Memory B cell (primary cell): ENCODE data around the gene ASCL4.

Experiments
- ATAC-seq: fragments of 150-1000 bp; cut with Tn5 transposase; 2 replicates; pipeline ENCODE4 v1.10.0; 2021; ENCODE audit warnings: low read depth, mild to moderate bottlenecking, moderate library complexity
- DNase-seq, 2 donors: peaks; one replicate each; pipeline ENCODE4 v3.0.0; 2022; ENCODE audit warnings: low spot score in 2 of 2
- H3K27ac Mint-ChIP-seq: one replicate; pipeline ENCODE4 v1.8.0; 2022; ENCODE audit warnings: mild to moderate bottlenecking, moderate library complexity, mixed read lengths
- H3K27me3 Mint-ChIP-seq: one replicate; pipeline ENCODE4 v1.8.0; 2022; ENCODE audit warnings: mixed read lengths
- H3K36me3 Mint-ChIP-seq: one replicate; pipeline ENCODE4 v1.8.0; 2022; ENCODE audit warnings: mild to moderate bottlenecking, mixed read lengths
- H3K4me1 Mint-ChIP-seq: one replicate; pipeline ENCODE4 v1.8.0; 2022; ENCODE audit warnings: mixed read lengths
- H3K4me3 Mint-ChIP-seq: one replicate; pipeline ENCODE4 v1.8.0; 2022; ENCODE audit warnings: mild to moderate bottlenecking, moderate library complexity, mixed read lengths
- H3K9me3 Mint-ChIP-seq: one replicate; pipeline ENCODE4 v1.8.0; 2022; ENCODE audit warnings: mixed read lengths

Gene ASCL4

DNA sequence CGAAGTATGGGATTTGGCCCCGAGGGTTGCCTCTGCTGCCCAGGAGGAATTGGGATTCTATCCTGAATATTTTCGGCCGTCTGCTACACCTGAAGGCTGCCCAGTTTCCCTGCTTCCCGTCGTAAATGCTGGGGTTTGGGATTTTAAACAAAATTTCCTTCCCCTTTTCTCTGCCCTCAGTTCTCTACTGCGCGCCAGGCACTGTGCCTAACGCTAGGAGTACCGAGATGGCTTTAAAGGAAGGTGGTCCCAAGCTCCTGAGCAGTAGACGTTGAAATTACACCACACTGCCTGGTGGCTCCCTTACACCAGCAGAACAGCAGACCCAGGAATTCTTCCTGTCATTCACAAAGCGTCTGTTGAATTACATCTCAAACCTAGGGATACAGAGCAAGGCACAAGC, 13.0 kb upstream of the ASCL4 start:
- H3K36me3 Mint-ChIP-seq: peaks cover 5% of the 10 kb centered on the region
- ATAC-seq (no peak), DNase-seq (no peak)

DNA sequence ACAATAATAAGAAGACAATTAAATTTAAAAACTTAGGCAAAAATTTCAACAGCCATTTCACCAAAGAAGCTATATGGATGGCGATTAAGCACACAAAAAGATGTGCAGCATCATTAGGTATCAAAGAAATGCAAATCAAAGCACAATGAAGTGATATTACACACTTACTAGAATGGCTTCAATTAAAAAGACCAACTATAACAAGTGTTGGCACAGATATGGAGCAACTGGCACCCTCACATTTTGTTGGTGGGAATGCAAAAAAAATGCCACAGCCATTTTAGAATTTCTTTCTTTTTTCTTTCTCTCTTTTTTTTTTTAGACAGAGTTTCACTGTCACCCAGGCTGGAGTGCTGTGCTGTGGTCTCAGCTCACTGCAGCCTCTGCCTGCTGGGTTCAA, 11.6 kb upstream of the ASCL4 start:
- Mint-ChIP-seq H3K27ac (no peak overlapping the region), H3K27me3 (no peaks in the 10 kb centered on the region), H3K4me3 (no peak overlapping the region), H3K36me3 (no peaks in the 10 kb centered on the region), H3K4me1 (peaks cover 20% of the 10 kb centered on the region), H3K9me3 (no peaks in the 10 kb centered on the region)
- ATAC-seq (no peak), DNase-seq (no peak)

More for the DNA sequence above, 13.0 kb upstream of the ASCL4 start:
- Mint-ChIP-seq H3K9me3 (no peaks in the 10 kb centered on the region), H3K27me3 (no peaks in the 10 kb centered on the region), H3K4me1 (peaks cover 23% of the 10 kb centered on the region), H3K4me3 (peak overlapping the region; percentile 90), H3K27ac (peak overlapping the region; percentile 97)

DNA sequence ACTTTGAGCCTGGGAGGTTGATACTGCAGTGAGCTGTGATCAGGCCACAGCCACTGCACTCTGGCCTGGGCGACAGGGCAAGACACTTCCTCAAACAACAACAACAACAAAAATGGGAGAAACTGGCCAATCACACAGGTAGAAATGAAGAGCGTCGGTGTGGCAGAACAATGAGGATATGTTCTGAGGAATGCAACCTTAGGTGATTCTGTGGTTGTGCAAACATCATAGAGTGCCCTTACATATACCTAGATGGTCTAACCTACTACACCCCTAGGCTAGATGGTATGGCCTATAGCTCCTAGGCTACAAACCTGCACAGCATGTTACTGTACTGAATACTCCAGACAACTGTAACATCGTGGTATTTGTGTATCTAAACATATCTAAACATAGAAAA, 9.9 kb upstream of the ASCL4 start:
- no peaks in the 10 kb centered on the region for H3K36me3 Mint-ChIP-seq
- H3K27me3 Mint-ChIP-seq: no peaks in the 10 kb centered on the region
- no peak overlapping the region for H3K27ac Mint-ChIP-seq
- no peaks in the 10 kb centered on the region for H3K9me3 Mint-ChIP-seq
- no peak for ATAC-seq
- H3K4me1 Mint-ChIP-seq: peaks cover 11% of the 10 kb centered on the region
- DNase-seq: no peak
- no peak overlapping the region for H3K4me3 Mint-ChIP-seq

DNA sequence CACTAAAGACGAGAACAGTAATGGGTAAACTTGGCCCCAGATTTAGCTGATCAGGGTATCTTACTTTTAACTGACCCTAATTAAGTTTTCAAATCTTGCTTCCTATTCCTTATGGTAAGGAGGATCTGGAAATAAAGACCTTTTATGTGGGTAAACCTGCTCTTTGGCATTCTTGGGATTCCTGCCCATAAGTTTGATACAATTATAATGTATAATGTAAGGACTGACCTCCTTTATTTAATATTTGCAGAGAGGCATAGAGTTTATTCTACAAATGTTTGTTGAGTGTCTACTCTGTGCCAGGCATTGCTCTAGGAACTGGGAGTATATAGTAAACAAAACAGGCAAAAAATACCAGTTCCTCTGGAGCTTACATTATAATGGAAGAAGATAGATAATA, 9.2 kb upstream of the ASCL4 start:
- H3K4me1 Mint-ChIP-seq: peaks cover 5% of the 10 kb centered on the region
- H3K27me3 Mint-ChIP-seq: no peaks in the 10 kb centered on the region
- H3K4me3 Mint-ChIP-seq: no peak overlapping the region
- H3K27ac Mint-ChIP-seq: no peak overlapping the region
- H3K36me3 Mint-ChIP-seq: no peaks in the 10 kb centered on the region
- no peaks in the 10 kb centered on the region for H3K9me3 Mint-ChIP-seq
- DNase-seq: no peak
- no peak for ATAC-seq

DNA sequence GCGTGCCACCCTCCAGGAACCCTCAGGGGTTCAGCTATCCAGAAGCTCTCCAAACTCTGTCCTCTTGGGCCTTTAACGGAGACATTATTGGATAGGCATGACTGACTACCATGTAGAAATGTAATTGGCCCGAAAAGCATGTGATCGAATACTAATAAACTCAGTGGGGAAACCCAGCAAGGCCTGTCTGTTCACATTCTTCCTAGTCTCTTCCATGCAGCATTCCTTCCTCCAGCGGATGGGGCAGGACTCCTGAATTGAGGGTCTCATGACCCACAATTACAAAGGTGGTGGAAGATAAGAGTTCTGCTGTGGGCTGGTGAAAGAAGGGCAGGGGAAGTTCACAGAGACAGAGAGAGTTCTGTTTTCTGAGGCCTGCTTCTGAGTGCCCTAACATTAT, 7.0 kb upstream of the ASCL4 start:
- no peaks in the 10 kb centered on the region for H3K36me3 Mint-ChIP-seq
- no peaks in the 10 kb centered on the region for H3K9me3 Mint-ChIP-seq
- H3K27me3 Mint-ChIP-seq: no peaks in the 10 kb centered on the region
- H3K4me1 Mint-ChIP-seq: no peaks in the 10 kb centered on the region
- DNase-seq: no peak
- ATAC-seq: no peak
- H3K27ac Mint-ChIP-seq: no peak overlapping the region
- no peak overlapping the region for H3K4me3 Mint-ChIP-seq

DNA sequence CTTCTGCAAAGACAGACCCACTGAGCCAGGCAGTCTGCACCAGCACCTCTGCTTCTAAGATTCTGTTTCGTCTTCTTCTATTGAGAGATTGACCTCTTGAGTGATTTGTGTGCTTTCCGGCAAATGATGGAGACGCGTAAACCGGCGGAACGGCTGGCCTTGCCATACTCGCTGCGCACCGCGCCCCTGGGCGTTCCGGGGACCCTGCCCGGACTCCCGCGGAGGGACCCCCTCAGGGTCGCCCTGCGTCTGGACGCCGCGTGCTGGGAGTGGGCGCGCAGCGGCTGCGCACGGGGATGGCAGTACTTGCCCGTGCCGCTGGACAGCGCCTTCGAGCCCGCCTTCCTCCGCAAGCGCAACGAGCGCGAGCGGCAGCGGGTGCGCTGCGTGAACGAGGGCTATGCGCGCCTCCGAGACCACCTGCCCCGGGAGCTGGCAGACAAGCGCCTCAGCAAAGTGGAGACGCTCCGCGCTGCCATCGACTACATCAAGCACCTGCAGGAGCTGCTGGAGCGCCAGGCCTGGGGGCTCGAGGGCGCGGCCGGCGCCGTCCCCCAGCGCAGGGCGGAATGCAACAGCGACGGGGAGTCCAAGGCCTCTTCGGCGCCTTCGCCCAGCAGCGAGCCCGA, 703 bp downstream of the ASCL4 start:
- Mint-ChIP-seq H3K4me3 (peak overlapping the region; percentile 56), H3K27me3 (peaks cover 10% of the 10 kb centered on the region), H3K9me3 (no peaks in the 10 kb centered on the region), H3K27ac (no peak overlapping the region), H3K4me1 (peaks cover 17% of the 10 kb centered on the region), H3K36me3 (peaks cover 2% of the 10 kb centered on the region)
- DNase-seq (peak in 1 of 2 donors; percentile 30), ATAC-seq (peak; percentile 52)

DNA sequence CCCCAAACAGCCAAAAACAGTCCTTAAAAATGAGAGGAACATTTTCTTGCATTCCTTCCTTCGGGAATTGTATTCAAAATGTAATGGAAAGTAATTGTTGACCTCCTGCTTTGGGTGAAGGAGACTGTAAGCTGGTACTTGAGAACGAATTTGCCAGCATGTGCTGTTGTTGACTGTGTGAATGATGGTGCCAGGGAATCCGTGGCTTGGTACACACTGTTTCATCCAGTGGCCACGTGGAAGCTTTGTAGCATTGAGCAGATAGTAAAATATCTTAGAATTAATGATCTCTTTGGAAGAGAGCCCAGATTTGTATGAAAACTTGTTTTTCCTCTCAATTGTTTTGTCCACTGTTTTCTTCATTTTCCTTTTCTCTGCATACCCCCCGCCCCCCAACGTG, 1.7 kb downstream of the ASCL4 start:
- Mint-ChIP-seq H3K27ac (no peak overlapping the region), H3K4me3 (no peak overlapping the region), H3K36me3 (peaks cover 2% of the 10 kb centered on the region), H3K4me1 (peaks cover 22% of the 10 kb centered on the region), H3K27me3 (peaks cover 10% of the 10 kb centered on the region), H3K9me3 (no peaks in the 10 kb centered on the region)
- DNase-seq: no peak
- ATAC-seq: no peak

DNA sequence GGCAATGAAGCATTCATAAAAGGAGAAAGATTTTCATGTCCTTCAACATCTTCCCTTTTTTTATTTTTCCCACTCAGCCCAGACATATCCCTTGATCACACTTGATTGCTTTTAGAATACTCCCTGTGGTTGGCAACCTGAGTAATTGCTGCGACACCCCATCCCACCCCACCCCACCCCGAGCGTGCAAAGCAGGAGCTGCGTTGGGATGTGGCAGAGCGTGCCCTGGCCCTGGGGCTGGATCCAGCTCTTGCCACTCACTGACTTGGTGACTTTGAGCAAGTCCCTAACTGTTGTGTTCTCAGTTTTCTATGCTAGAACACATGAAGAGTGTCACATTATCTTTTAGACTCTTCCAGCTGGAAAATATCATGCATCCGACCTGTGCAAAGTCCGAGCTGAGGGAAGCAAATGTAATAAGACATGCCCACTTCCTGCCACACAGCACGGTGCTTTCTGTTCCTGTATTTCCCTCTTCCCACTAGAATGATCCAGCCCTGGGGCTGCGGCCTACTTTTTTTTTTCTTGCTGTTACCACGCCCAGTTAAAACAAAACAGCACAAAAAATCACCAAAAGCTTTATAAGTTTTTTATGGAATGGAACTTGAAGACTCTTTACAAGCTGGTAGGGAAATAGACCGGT, 4.0 kb downstream of the ASCL4 start:
- no peak overlapping the region for H3K27ac Mint-ChIP-seq
- peaks cover 24% of the 10 kb centered on the region for H3K4me1 Mint-ChIP-seq

DNA sequence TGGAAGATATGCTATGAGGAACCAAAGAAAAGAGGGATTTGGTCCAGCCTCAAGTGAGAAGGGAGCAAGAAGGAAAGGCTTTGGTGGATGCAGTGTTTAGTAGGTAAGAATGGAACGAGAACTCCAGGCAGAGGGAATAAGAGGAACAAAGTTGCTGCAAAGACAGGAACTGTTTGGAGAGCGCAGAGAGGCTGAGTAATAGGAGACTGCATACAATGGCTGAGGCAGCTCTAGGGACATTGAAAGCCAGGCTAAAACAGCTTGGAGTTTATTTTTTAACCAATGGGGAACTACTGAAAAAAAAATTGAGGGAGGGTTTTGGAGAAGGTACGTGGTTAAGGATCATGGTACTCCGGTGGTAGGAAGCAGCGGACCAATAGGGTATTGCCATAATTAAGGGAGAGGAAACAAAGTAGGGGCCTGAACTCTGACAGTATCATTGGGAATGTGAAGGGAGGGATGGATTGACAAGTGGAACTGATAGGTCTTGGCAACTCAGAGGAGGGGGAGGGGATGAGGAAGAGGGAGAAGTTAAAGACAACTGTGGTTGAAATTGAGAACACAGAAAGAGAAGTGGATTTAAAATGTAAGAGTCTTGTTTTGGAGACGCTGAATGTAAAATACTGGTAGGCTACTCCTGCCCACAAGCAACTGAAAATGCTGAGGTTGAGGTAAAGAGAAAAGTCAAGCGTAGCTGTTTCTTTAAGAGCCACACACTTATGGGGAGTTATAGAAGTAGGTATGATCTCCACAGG, 4.8 kb downstream of the ASCL4 start:
- H3K4me3 Mint-ChIP-seq: peak overlapping the region; percentile 68
- DNase-seq (no peak), ATAC-seq (peak; percentile 80)
- H3K9me3 Mint-ChIP-seq: no peaks in the 10 kb centered on the region
- no peaks in the 10 kb centered on the region for H3K36me3 Mint-ChIP-seq
- peak overlapping the region; percentile 11 for H3K27ac Mint-ChIP-seq
- peaks cover 31% of the 10 kb centered on the region for H3K4me1 Mint-ChIP-seq
- H3K27me3 Mint-ChIP-seq: peaks cover 7% of the 10 kb centered on the region

More for the DNA sequence above, 4.0 kb downstream of the ASCL4 start:
- Mint-ChIP-seq H3K4me3 (no peak overlapping the region), H3K9me3 (no peaks in the 10 kb centered on the region), H3K36me3 (no peaks in the 10 kb centered on the region), H3K27me3 (peaks cover 7% of the 10 kb centered on the region)
- DNase-seq (no peak), ATAC-seq (no peak)

DNA sequence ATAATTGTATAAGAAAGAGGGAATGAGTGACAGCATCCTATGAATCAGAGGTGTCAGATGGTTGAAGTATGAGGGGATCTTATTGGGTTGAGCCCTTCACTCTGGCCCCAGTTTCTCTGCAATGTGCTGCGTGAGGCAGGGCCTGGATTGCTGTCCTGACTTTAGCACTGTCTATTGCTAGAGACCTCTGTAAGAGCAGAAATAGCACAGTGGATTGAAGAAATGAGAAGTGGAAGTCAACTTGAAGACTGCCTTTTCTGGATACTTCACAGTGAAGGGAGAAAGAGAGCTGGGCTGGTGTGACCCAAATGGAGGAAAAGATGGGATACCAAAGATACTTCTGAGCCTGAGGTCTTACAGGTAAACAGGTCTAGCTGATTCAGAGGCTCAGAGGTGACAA, 5.8 kb downstream of the ASCL4 start:
- Mint-ChIP-seq H3K36me3 (no peaks in the 10 kb centered on the region), H3K4me3 (no peak overlapping the region), H3K27ac (no peak overlapping the region), H3K4me1 (peaks cover 33% of the 10 kb centered on the region), H3K9me3 (no peaks in the 10 kb centered on the region), H3K27me3 (peaks cover 5% of the 10 kb centered on the region)
- DNase-seq (no peak), ATAC-seq (no peak)

DNA sequence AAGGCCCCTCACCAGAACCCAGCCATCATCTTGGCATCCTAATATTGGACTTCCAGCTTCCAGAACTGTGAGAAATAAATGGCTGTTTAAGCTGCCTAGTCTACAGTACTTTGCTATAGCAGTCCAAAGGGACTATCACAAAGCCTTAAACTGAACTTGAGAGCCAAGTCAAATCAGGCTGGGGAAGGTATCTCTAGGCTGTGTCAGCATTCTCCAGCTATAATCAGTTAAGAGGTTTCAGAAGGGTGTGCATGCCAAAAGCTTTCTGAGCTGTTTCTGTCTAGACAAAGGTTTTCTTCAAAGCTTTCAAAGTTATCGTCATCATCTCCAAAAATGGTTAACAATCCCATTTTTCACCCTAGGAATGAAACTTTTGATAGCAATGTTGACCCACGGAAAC, 7.6 kb downstream of the ASCL4 start:
- Mint-ChIP-seq H3K4me3 (no peak overlapping the region), H3K27me3 (no peaks in the 10 kb centered on the region), H3K36me3 (no peaks in the 10 kb centered on the region), H3K9me3 (no peaks in the 10 kb centered on the region), H3K27ac (no peak overlapping the region), H3K4me1 (peaks cover 28% of the 10 kb centered on the region)
- DNase-seq (no peak), ATAC-seq (no peak)

DNA sequence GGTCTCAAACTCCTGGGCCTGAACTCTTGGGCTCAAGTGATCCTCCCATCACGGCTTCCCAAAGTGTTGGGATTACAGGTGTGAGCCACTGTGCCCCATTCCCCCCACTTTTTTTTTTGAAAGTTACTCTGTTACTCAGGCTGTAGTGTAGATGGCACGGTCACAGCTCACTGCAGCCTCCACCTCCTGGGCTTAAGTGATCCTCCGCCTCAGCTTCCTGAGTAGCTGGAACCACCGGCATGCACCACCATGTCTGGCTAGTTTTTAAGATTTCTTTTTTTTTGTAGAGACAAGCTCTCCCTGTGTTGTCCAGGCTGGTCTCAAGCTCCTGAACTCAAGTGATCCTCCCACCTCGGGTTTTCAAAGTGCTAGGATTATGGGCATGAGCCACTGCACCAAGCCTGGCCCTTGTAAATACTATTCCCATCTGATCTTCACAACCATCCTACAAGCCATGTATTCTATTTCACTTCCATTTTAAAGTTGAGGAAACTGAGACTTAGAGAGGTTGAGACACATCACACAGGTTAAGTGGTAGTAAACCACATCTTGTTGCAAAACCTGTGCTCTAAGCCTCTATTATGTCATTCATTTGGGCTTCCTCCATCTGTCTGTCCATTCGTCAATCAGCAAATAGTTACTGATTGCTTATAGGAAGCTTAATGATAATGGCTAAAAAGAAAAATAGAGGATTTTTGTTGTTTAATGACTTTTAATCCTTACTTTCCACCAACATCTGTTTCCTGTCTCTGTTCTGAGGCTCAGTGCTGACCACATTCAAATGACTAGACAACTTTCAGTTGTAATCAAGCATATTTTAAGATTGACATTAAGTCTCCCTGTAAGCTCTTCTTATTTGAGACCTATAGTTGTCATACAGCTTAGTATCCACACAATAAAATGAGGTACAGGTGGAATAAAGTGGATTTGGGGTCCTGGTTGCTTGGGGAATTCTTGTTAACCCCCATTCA, 9.2 kb downstream of the ASCL4 start:
- Mint-ChIP-seq H3K4me3 (peak overlapping the region; percentile 21), H3K9me3 (no peaks in the 10 kb centered on the region), H3K27ac (no peak overlapping the region), H3K27me3 (no peaks in the 10 kb centered on the region), H3K36me3 (no peaks in the 10 kb centered on the region), H3K4me1 (peaks cover 28% of the 10 kb centered on the region)
- DNase-seq (no peak), ATAC-seq (peak; percentile 28)

DNA sequence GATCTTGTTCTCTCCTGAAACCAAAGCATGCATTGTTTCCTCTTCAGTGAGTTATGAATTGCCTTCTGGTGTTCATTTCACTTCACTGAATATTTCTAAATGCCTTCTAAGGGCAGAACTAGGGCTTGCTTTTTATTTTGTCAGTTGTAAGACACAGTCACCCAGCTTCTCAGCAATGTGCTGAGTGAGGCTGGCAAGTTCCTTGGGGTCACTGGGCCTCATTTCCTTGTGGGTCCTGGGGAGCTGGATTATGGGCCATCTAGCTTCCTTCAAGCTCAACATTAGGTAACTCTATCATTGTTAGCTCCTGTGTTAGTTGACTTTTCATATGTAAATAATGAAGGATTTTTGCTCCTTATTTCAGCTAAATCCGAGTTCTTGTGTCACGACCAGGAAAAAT, 13.8 kb downstream of the ASCL4 start:
- Mint-ChIP-seq H3K27ac (no peak overlapping the region), H3K27me3 (no peaks in the 10 kb centered on the region), H3K4me3 (no peak overlapping the region), H3K9me3 (peaks cover 1% of the 10 kb centered on the region), H3K36me3 (peaks cover 4% of the 10 kb centered on the region), H3K4me1 (peaks cover 11% of the 10 kb centered on the region)
- no peak for ATAC-seq
- DNase-seq: no peak
